Measurements from ENCODE around the gene IDH3A. TPM values are rescaled to one million over a fixed set of nuclear protein-coding genes. Genes with fewer than 3 reads are reported as not detected.

The IDH3A gene
- total and polyA plus RNA-seq, 12 donors: 110 to 509 (median 450) TPM

DNA sequence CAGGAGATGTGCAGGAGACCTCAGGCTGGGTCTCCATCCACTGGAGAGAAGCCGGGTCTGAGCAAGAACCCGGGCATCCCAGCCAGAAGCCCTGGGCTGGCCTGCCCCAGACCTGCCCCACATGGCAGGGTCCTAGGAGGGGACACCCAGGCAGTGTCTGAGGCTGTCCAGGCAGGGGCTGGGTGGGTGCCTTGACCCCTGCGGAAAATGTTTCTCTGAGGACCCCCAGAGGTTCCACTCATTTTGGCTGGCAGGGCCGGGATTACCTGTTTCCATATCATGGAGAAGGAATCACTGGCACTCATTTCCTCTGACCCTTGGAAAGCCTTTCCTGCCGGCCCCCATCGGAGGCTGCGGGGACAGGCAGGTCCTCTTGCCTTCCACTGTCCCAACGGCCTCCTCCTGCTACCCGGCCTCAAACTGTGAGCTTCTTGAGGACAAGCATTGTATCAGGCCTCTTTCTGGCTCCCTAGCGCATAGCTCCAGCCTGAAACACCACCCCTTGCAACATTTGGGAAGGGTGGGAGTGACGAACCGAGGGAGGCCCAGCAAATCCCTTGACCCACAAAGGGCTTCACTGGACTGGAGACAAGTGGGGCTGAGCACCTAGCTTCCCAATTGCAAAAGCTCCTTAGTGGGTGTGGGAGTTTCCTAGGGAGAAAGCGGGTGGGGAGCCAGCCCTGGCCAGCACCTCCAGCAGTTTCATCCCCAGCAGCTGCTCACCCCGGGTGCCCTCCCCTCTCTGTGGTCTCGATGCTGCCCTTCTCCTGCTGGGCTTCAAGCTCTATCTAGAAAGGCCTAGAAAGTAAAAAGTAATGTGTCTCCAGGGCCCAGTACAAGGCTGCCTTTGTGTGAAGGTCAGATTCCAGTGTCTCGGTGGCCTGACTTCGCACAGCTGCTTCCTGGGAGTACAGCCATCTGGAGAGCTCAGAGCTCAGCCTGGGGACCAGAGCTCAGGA is 55.5 kb downstream of the IDH3A start:
- peak; percentile 41 to 43 for DNase-seq
- Histone ChIP-seq H3K4me1 (peaks cover 15 to 50% (median 36%) of the 10 kb centered on the region in 9 donors), H3K27me3 (no peaks in the 10 kb centered on the region), H3K4me3 (no peak overlapping the region), H3K36me3 (no peaks in the 10 kb centered on the region), H3K27ac (peak overlapping the region in 9 of 10 donors; percentile 14 to 73 (median 59)), H3K9me3 (no peaks in the 10 kb centered on the region)
- intact Hi-C loops (cut with DNase I): loop anchor here in 1 of 10 donors (5.0 kb wide), 1 partner anchor 33 kb away; no protein-coding TSS in a partner anchor
- ATAC-seq: peak; percentile 56 to 78 (median 70)
- 66 to 68% methylated on average over 17 of the region's 17 CpGs for WGBS, 2 donors
- TF ChIP-seq, protein P1, sequence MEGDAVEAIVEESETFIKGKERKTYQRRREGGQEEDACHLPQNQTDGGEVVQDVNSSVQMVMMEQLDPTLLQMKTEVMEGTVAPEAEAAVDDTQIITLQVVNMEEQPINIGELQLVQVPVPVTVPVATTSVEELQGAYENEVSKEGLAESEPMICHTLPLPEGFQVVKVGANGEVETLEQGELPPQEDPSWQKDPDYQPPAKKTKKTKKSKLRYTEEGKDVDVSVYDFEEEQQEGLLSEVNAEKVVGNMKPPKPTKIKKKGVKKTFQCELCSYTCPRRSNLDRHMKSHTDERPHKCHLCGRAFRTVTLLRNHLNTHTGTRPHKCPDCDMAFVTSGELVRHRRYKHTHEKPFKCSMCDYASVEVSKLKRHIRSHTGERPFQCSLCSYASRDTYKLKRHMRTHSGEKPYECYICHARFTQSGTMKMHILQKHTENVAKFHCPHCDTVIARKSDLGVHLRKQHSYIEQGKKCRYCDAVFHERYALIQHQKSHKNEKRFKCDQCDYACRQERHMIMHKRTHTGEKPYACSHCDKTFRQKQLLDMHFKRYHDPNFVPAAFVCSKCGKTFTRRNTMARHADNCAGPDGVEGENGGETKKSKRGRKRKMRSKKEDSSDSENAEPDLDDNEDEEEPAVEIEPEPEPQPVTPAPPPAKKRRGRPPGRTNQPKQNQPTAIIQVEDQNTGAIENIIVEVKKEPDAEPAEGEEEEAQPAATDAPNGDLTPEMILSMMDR (IDR thresholded peaks at IDR 0.05): no peak

DNA sequence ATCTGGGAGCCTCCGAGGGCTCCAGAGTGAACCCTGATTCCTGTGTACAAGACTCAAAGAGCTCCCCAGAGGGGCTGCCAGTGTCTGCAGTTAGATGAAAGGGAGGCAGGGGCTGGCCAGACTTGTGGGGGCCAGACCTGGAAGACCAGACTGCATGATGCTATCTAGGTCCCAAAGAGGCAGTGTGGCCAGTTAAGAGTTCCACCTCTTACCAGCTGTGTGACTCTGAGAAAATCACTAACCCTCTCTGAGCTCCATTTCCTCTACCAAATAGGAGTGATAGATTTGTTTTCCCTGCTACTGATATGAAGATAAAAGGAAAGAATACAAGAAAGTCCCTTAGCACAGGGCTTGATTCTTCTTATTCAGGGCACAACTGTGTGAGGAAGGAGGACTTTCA is 56.2 kb downstream of the IDH3A start:
- H3K4me1 ChIP-seq: peaks cover 15 to 57% (median 41%) of the 10 kb centered on the region in 9 donors
- intact Hi-C loops (cut with DNase I): no loop called here
- peak overlapping the region in 9 of 10 donors; percentile 14 to 73 (median 56) for H3K27ac ChIP-seq
- 42 to 50% methylated on average over 1 of the region's 1 CpG for WGBS, 2 donors
- DNase-seq (no peak), ATAC-seq (no peak)
- H3K9me3 ChIP-seq: no peaks in the 10 kb centered on the region
- TF ChIP-seq, protein P1 (IDR thresholded peaks at IDR 0.05): no peak
- no peaks in the 10 kb centered on the region for H3K27me3 ChIP-seq
- no peak overlapping the region for H3K4me3 ChIP-seq
- no peaks in the 10 kb centered on the region for H3K36me3 ChIP-seq

DNA sequence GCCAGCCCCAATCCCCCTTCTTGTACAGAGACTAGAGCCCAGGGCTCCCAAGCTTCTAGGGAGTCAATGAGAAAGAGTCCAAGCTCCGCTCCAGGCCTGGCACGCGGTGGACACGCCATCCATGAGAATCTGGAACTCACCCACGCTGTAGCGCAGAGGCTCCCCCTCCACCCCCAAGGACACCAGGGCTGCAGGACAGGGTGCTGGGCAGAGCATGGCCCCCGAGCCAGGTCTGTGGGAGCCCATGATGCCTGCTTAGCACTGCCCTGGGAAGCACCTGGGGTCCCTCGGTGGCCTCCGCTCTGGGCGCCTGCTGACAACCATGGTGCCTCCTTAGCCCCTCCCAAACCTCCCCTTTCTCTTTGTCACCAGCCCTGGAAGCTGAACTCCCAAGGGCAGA is 56.7 kb downstream of the IDH3A start:
- Histone ChIP-seq H3K9me3 (no peaks in the 10 kb centered on the region), H3K4me1 (peaks cover 15 to 59% (median 44%) of the 10 kb centered on the region in 9 donors), H3K4me3 (no peak overlapping the region), H3K27ac (peak overlapping the region in 2 of 10 donors; percentile 8 to 51), H3K36me3 (no peaks in the 10 kb centered on the region), H3K27me3 (no peaks in the 10 kb centered on the region)
- WGBS, 2 donors: 97% methylated on average over 10 of the region's 10 CpGs
- intact Hi-C loops (cut with DNase I): no loop called here
- TF ChIP-seq, protein P1 (IDR thresholded peaks at IDR 0.05): no peak
- DNase-seq: no peak
- ATAC-seq: no peak

DNA sequence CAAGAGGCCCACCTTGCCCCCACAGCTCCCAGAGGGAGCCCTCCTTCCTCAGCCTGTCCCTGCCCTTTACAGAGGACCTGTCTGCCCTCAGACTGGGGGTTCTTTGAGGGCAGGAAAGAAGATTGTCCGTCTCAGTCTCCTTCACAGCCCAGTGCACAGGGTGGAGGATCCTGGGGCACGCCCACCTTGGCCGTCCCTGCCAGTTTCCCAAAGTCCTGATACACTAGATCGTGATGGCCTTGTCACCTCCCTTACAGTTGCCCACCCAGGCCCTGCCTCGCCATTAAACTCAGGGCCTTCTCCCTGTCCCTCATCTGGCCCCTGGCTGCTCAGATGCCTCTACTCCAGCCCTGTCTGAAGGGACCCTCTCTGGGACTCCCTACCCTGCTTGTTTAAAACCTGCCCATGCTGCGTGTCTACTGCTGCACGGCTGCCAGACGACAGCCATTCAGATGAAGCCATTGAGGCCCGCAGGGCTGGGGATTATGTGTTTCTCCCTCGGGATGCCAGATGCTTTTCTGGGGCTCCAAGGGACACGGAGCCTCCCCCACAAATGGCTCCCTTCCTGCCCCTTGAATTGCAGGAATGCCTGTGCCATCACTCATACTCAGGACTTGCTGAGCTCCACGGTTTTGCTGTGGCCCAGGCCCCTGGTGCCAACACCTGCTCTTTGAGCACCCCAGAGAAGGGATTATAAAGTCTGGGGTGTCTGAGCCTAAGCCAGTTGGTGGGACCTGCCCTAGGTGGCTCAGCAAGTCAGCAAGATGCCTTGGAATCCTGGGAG is 57.4 kb downstream of the IDH3A start:
- TF ChIP-seq, protein P1 (IDR thresholded peaks at IDR 0.05): no peak
- Histone ChIP-seq H3K9me3 (no peaks in the 10 kb centered on the region), H3K4me3 (no peak overlapping the region), H3K4me1 (peaks cover 15 to 59% (median 44%) of the 10 kb centered on the region in 9 donors), H3K36me3 (no peaks in the 10 kb centered on the region), H3K27ac (peak overlapping the region in 2 of 10 donors; percentile 1 to 8), H3K27me3 (no peaks in the 10 kb centered on the region)
- ATAC-seq (no peak), DNase-seq (no peak)
- intact Hi-C loops (cut with DNase I): no loop called here
- 59 to 65% methylated on average over 12 of the region's 12 CpGs for WGBS, 2 donors
